K562 (cell line): Measurements from ENCODE around the gene ARL10. TPM values are rescaled to one million over a fixed set of nuclear protein-coding genes. Genes with fewer than 3 reads are reported as not detected.

Experiments used
- CBX8 ChIP-seq: fragments of 200-600 bp; sonication (generic); IDR thresholded peaks from 2 replicates; pipeline ENCODE4 v1.6.1; 2012; ENCODE audit warnings: borderline replicate concordance, mixed run types, low read depth, mild to moderate bottlenecking, moderate library complexity, mixed read lengths, low read length, control low read depth, inconsistent platforms; ENCODE audit not compliant: poor library complexity, severe bottlenecking; ENCODE audit errors: extremely low read depth
- GTF2E2 ChIP-seq: fragments of 200-800 bp; sonication (Bioruptor generic); IDR thresholded peaks from 2 replicates; pipeline ENCODE4 v1.6.1; 2016; ENCODE audit warnings: missing genetic modification characterization, missing compliant biosample characterization
- HLTF ChIP-seq: fragments of 450-650 bp; IDR thresholded peaks from 2 replicates; pipeline ENCODE4 v1.6.1; 2016
- HMG20B ChIP-seq: fragments of 250-450 bp; sonication (Bioruptor Pico); IDR thresholded peaks from 2 replicates; pipeline ENCODE4 v1.5.0; 2021; ENCODE audit warnings: mild to moderate bottlenecking
- MEF2A ChIP-seq: IDR thresholded peaks from 2 replicates; pipeline ENCODE4 v1.6.1; 2011; ENCODE audit warnings: low read depth, mild to moderate bottlenecking, low read length, moderate library complexity; ENCODE audit not compliant: control insufficient read depth
- MYBL2 ChIP-seq, 2 experiments: fragments of 450-650 bp in 1 of 2; sonication (generic) in 1 of 2; formaldehyde crosslinking in 1 of 2; IDR thresholded peaks; 2 replicates each; pipeline versions ENCODE4 v1.6.1 to v1.8.1; 2017 to 2022; ENCODE audit warnings: borderline replicate concordance in 1 of 2, inconsistent platforms in 1 of 2, low read depth in 1 of 2, mild to moderate bottlenecking in 1 of 2, missing genetic modification reagents in 1 of 2, moderate library complexity in 1 of 2
- NELFE ChIP-seq: IDR thresholded peaks from 2 replicates; pipeline ENCODE4 v1.6.1; 2011; ENCODE audit warnings: mild to moderate bottlenecking; ENCODE audit not compliant: insufficient read depth, insufficient read length
- NFE2 ChIP-seq: IDR thresholded peaks from 2 replicates; pipeline ENCODE4 v1.6.1; 2014; ENCODE audit warnings: antibody characterized with exemption, low read depth
- SMAD2 ChIP-seq: fragments of 150-350 bp; IDR thresholded peaks from 2 replicates; pipeline ENCODE4 v1.6.1; 2014; ENCODE audit warnings: low read depth, mild to moderate bottlenecking, low read length
- SRSF9 ChIP-seq: fragments of 200-400 bp; formaldehyde crosslinking; IDR thresholded peaks from 2 replicates; pipeline ENCODE4 v1.6.1; 2017; ENCODE audit warnings: low read depth, low read length, borderline replicate concordance
- UBTF ChIP-seq, 2 experiments: IDR thresholded peaks; 2 replicates each; pipeline ENCODE4 v1.6.1; 2012; ENCODE audit warnings: improper control_type of control experiment in 2 of 2, low read depth in 2 of 2, low read length in 2 of 2, borderline replicate concordance in 1 of 2
- ZBTB17 ChIP-seq: fragments of 450-650 bp; formaldehyde crosslinking; IDR thresholded peaks from 2 replicates; pipeline ENCODE4 v1.4.0; 2020; ENCODE audit warnings: mild to moderate bottlenecking
- ZNF253 ChIP-seq: fragments of 250-450 bp; sonication (Bioruptor Pico); conservative IDR thresholded peaks from 2 replicates; pipeline ENCODE4 v1.6.1; 2021; ENCODE audit warnings: mild to moderate bottlenecking
- polyA plus RNA-seq, 8 experiments: library from polyadenylated mRNA; depleted of rRNA in 4 of 8; stranded (reverse) in 5 of 8; unstranded in 3 of 8; fragments of >200 nt; fragmentation: Nextera tagmentation in 2 of 8; fragmentation: Illumina TruSeq in 1 of 8; extraction: Ambion mirVana in 2 of 8; extraction: Trizol in 1 of 8; gene quantifications; 2 replicates each; pipeline versions ENCODE4 v1.2.1 to v1.2.3, GENCODE V29; 2011 to 2014; ENCODE audit warnings: inconsistent platforms in 1 of 8, missing spikeins in 1 of 8
- total RNA-seq, 7 experiments: library from RNA; depleted of rRNA in 6 of 7; stranded (reverse); fragments of >200 nt in 6 of 7; fragmentation: Illumina TruSeq in 2 of 7; extraction: Trizol in 2 of 7; gene quantifications; 2 replicates each; pipeline versions ENCODE4 v1.2.1 to v1.2.3, GENCODE V29; 2011 to 2021; ENCODE audit warnings: low replicate concordance in 1 of 7
- TF ChIP-seq, protein P1 (sequence below): fragments of 250-450 bp; sonication (Bioruptor Pico); IDR thresholded peaks from 2 replicates; pipeline ENCODE4 v1.5.0; 2020; ENCODE audit warnings: mild to moderate bottlenecking
- TF ChIP-seq, protein P2 (sequence below), 2 experiments: IDR thresholded peaks in 1 of 2; conservative IDR thresholded peaks in 1 of 2; 2 replicates each; pipeline ENCODE4 v1.6.1; 2016; ENCODE audit warnings: low read depth in 2 of 2, mild to moderate bottlenecking in 1 of 2, missing compliant biosample characterization in 1 of 2, missing genetic modification characterization in 1 of 2, moderate library complexity in 1 of 2
- TF ChIP-seq, protein P3 (sequence below): fragments of 200-800 bp; sonication (Bioruptor generic); IDR thresholded peaks from 2 replicates; pipeline ENCODE4 v1.6.1; 2017; ENCODE audit warnings: missing genetic modification characterization, missing compliant biosample characterization
- TF ChIP-seq, protein P4 (sequence below): fragments of 450-650 bp; IDR thresholded peaks from 2 replicates; pipeline ENCODE4 v1.6.1; 2016; ENCODE audit warnings: low read depth, mild to moderate bottlenecking, moderate library complexity

Gene ARL10
- total and polyA plus RNA-seq, 9 of the 15 experiments (the other 6 are each of a cell fraction or from before 2014, with no cell fraction given): under 0.01 to 0.40 (median 0.34) TPM; not detected in 3

- no peak for TF ChIP-seq MYBL2 (IDR thresholded peaks at IDR 0.05; ENCODE audit: low read depth)
- TF ChIP-seq MYBL2 (CRISPR knock-in tag; IDR thresholded peaks at IDR 0.05; ENCODE audit: borderline replicate concordance): no peak
- TF ChIP-seq SRSF9: no peak
- peak; percentile 62 for TF ChIP-seq NELFE
- no peak for TF ChIP-seq HMG20B (CRISPR knock-in tag)
- TF ChIP-seq, protein P1, sequence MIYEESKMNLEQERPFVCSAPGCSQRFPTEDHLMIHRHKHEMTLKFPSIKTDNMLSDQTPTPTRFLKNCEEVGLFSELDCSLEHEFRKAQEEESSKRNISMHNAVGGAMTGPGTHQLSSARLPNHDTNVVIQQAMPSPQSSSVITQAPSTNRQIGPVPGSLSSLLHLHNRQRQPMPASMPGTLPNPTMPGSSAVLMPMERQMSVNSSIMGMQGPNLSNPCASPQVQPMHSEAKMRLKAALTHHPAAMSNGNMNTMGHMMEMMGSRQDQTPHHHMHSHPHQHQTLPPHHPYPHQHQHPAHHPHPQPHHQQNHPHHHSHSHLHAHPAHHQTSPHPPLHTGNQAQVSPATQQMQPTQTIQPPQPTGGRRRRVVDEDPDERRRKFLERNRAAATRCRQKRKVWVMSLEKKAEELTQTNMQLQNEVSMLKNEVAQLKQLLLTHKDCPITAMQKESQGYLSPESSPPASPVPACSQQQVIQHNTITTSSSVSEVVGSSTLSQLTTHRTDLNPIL (CRISPR knock-in tag): no peak
- TF ChIP-seq CBX8: no peak
- TF ChIP-seq ZNF253 (CRISPR knock-in tag): no peak
- TF ChIP-seq SMAD2: no peak
- TF ChIP-seq NFE2: no peak
- no peak for TF ChIP-seq UBTF (IDR thresholded peaks at IDR 0.05; ENCODE audit: borderline replicate concordance in 1 of 2, low read depth in 2 of 2, low read length in 2 of 2)
- TF ChIP-seq, protein P2, sequence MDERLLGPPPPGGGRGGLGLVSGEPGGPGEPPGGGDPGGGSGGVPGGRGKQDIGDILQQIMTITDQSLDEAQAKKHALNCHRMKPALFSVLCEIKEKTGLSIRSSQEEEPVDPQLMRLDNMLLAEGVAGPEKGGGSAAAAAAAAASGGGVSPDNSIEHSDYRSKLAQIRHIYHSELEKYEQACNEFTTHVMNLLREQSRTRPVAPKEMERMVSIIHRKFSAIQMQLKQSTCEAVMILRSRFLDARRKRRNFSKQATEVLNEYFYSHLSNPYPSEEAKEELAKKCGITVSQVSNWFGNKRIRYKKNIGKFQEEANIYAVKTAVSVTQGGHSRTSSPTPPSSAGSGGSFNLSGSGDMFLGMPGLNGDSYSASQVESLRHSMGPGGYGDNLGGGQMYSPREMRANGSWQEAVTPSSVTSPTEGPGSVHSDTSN (CRISPR knock-in tag; IDR thresholded peaks at IDR 0.05; ENCODE audit: low read depth): no peak
- TF ChIP-seq, protein P2 (tag; conservative IDR thresholded peaks at IDR 0.05; ENCODE audit: low read depth): no peak
- TF ChIP-seq HLTF: peak; percentile 99
- TF ChIP-seq MEF2A: no peak
- no peak for TF ChIP-seq GTF2E2
- TF ChIP-seq ZBTB17 (CRISPR knock-in tag): peak; percentile 76; the same call in 1 of the 2 replicates
- TF ChIP-seq, protein P3, sequence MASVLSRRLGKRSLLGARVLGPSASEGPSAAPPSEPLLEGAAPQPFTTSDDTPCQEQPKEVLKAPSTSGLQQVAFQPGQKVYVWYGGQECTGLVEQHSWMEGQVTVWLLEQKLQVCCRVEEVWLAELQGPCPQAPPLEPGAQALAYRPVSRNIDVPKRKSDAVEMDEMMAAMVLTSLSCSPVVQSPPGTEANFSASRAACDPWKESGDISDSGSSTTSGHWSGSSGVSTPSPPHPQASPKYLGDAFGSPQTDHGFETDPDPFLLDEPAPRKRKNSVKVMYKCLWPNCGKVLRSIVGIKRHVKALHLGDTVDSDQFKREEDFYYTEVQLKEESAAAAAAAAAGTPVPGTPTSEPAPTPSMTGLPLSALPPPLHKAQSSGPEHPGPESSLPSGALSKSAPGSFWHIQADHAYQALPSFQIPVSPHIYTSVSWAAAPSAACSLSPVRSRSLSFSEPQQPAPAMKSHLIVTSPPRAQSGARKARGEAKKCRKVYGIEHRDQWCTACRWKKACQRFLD: no peak
- TF ChIP-seq, protein P4, sequence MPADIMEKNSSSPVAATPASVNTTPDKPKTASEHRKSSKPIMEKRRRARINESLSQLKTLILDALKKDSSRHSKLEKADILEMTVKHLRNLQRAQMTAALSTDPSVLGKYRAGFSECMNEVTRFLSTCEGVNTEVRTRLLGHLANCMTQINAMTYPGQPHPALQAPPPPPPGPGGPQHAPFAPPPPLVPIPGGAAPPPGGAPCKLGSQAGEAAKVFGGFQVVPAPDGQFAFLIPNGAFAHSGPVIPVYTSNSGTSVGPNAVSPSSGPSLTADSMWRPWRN: no peak
Observed at GRCh38 chr5:176361437-176362232, 3.7 kb upstream of the ARL10 start, which contains the start of gene KIAA1191 (continued).
